KMS-11 (cell line): ENCODE measurements around the gene BZW2.

Experiments
- H2AFZ ChIP-seq: fragments of 200-600 bp; sonication (generic); 2 replicates; pipeline ENCODE4 v1.6.1; 2016; ENCODE audit warnings: antibody characterized with exemption, mixed run types, low read depth
- H3K27ac ChIP-seq: fragments of 200-600 bp; sonication (generic); 2 replicates; pipeline ENCODE4 v1.6.1; 2016; ENCODE audit warnings: mild to moderate bottlenecking, mixed run types
- H3K27me3 ChIP-seq: fragments of 200-600 bp; sonication (generic); 2 replicates; pipeline ENCODE4 v1.6.1; 2017; ENCODE audit warnings: mild to moderate bottlenecking, low read depth, mixed run types, moderate library complexity; ENCODE audit not compliant: insufficient read depth
- H3K36me3 ChIP-seq: fragments of 200-600 bp; sonication (generic); 2 replicates; pipeline ENCODE4 v1.6.1; 2017; ENCODE audit warnings: mild to moderate bottlenecking, mixed run types; ENCODE audit not compliant: insufficient read depth
- H3K4me1 ChIP-seq: fragments of 200-600 bp; sonication (generic); 2 replicates; pipeline ENCODE4 v1.6.1; 2016; ENCODE audit warnings: mild to moderate bottlenecking, low read depth, mixed run types; ENCODE audit not compliant: poor library complexity, severe bottlenecking
- H3K4me2 ChIP-seq: fragments of 200-600 bp; sonication (generic); 2 replicates; pipeline ENCODE4 v1.7.0; 2016; ENCODE audit warnings: mild to moderate bottlenecking, mixed run types
- H3K4me3 ChIP-seq: fragments of 200-600 bp; sonication (generic); IDR thresholded peaks from 2 replicates; pipeline ENCODE4 v1.6.1; 2017; ENCODE audit warnings: low read depth, low read length, mixed read lengths; ENCODE audit not compliant: insufficient read depth
- H3K79me2 ChIP-seq: fragments of 200-600 bp; sonication (generic); 2 replicates; pipeline ENCODE4 v1.6.1; 2016; ENCODE audit warnings: low read depth, mixed run types; ENCODE audit not compliant: insufficient read depth
- H3K9ac ChIP-seq: fragments of 200-600 bp; sonication (generic); 2 replicates; pipeline ENCODE4 v1.6.1; 2016; ENCODE audit warnings: mild to moderate bottlenecking, mixed run types
- H4K20me1 ChIP-seq: fragments of 200-600 bp; sonication (generic); 2 replicates; pipeline ENCODE4 v1.6.1; 2016; ENCODE audit warnings: mild to moderate bottlenecking, mixed run types; ENCODE audit not compliant: insufficient read depth
- TF ChIP-seq, protein P1 (sequence below): fragments of 200-600 bp; sonication (generic); conservative IDR thresholded peaks from 2 replicates; pipeline ENCODE4 v1.6.1; 2017; ENCODE audit warnings: low read depth, mild to moderate bottlenecking, antibody characterized with exemption, low read length, moderate library complexity, mixed read lengths

BZW2 gene

DNA sequence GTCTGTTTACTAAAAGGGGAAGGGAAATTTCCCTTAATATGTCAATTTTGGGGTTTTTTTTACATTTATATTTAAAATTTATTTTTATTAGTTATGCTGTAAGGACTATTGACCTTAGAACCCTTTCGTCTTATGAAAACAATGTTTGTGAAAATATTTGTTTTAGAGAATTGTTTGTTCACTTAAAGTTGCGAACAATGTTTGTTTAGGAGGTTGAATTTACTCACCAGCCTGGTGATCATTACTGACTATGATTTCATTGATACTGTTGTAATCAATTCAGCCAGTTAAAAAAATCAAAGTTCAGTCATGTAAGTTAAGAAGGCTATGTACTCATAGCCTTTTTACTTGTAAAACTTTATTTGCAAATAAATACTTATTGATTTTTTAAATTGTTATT, 80.2 kb downstream of the BZW2 start:
- no peaks in the 10 kb centered on the region for H3K79me2 ChIP-seq
- no peaks in the 10 kb centered on the region for H3K4me1 ChIP-seq
- H3K4me2 ChIP-seq, result no peak overlapping the region
- no peaks in the 10 kb centered on the region for H4K20me1 ChIP-seq
- H3K36me3 ChIP-seq, result no peaks in the 10 kb centered on the region
- no peak overlapping the region for H2AFZ ChIP-seq
- H3K27ac ChIP-seq, result no peak overlapping the region
- no peaks in the 10 kb centered on the region for H3K27me3 ChIP-seq
- no peak overlapping the region for H3K4me3 ChIP-seq
- TF ChIP-seq, protein P1, sequence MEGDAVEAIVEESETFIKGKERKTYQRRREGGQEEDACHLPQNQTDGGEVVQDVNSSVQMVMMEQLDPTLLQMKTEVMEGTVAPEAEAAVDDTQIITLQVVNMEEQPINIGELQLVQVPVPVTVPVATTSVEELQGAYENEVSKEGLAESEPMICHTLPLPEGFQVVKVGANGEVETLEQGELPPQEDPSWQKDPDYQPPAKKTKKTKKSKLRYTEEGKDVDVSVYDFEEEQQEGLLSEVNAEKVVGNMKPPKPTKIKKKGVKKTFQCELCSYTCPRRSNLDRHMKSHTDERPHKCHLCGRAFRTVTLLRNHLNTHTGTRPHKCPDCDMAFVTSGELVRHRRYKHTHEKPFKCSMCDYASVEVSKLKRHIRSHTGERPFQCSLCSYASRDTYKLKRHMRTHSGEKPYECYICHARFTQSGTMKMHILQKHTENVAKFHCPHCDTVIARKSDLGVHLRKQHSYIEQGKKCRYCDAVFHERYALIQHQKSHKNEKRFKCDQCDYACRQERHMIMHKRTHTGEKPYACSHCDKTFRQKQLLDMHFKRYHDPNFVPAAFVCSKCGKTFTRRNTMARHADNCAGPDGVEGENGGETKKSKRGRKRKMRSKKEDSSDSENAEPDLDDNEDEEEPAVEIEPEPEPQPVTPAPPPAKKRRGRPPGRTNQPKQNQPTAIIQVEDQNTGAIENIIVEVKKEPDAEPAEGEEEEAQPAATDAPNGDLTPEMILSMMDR, result no peak
- no peak overlapping the region for H3K9ac ChIP-seq

DNA sequence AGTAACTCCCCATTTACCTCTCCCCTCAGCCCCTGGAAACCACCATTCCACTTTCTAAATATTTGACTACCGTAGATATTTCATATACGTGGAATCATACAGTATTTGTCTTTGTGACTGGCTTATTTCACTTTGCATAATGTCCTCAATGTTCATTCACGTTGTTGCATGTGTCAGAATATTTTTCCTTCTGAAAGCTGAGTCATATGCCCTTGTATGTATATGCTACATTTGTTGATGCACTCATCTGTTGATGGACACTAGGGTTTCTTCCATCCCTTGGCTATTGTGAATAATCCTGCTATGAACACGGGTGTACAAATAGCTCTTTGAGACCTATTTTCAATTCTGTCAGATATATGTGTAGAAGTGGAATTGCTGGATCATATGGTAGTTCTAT, 81.8 kb downstream of the BZW2 start:
- H3K27ac ChIP-seq, result no peak overlapping the region
- no peaks in the 10 kb centered on the region for H4K20me1 ChIP-seq
- H3K4me2 ChIP-seq, result no peak overlapping the region
- no peak overlapping the region for H2AFZ ChIP-seq
- no peaks in the 10 kb centered on the region for H3K27me3 ChIP-seq
- no peaks in the 10 kb centered on the region for H3K79me2 ChIP-seq
- TF ChIP-seq, protein P1, result no peak
- H3K4me3 ChIP-seq, result no peak overlapping the region
- no peak overlapping the region for H3K9ac ChIP-seq
- no peaks in the 10 kb centered on the region for H3K4me1 ChIP-seq
- H3K36me3 ChIP-seq, result no peaks in the 10 kb centered on the region

DNA sequence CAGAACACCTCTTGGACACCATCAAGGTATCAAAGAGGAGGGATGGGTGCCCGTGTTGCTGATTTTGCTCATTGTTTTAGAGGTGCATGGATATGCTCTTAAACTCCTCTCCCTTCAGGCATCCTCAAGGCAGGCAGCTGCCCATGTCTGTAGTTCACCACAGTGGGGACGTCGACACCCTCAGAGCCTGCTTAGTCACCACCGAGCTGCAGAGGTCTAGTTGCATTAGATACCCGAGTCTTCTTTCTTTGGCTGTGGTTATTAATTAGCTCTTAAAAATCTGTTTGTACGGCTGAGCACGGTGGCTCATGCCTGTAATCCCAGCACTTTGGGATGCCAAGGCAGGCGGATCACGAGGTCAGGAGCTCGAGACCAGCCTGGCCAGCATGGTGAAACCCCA, 82.8 kb downstream of the BZW2 start:
- no peak overlapping the region for H3K4me3 ChIP-seq
- no peaks in the 10 kb centered on the region for H3K4me1 ChIP-seq
- H4K20me1 ChIP-seq, result no peaks in the 10 kb centered on the region
- H3K4me2 ChIP-seq, result no peak overlapping the region
- no peak overlapping the region for H3K27ac ChIP-seq
- TF ChIP-seq, protein P1, result no peak
- no peaks in the 10 kb centered on the region for H3K79me2 ChIP-seq
- H3K27me3 ChIP-seq, result no peaks in the 10 kb centered on the region
- H2AFZ ChIP-seq, result no peak overlapping the region
- H3K9ac ChIP-seq, result no peak overlapping the region
- no peaks in the 10 kb centered on the region for H3K36me3 ChIP-seq

DNA sequence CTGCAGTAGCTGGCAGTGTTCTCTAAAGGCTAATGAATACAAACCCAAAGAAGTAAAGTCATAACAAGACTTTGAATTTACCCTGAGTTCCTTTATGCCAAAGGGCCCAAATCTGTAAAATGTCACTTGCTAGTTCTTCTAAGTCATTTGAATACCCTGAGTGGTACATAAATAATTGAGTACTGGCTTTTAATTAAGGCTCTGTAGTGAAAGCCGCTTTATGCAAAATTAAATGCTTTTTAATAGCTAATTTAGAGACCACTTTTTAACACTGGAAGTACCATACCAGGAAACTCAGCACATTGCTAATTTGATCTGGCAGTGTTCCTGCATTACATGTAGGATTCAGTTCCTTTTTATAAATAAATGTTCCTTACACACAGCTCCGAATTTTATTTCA, 83.6 kb downstream of the BZW2 start:
- Histone ChIP-seq H4K20me1 (no peaks in the 10 kb centered on the region), H2AFZ (no peak overlapping the region), H3K4me2 (no peak overlapping the region), H3K4me3 (no peak overlapping the region), H3K27ac (no peak overlapping the region), H3K4me1 (no peaks in the 10 kb centered on the region), H3K9ac (no peak overlapping the region), H3K27me3 (no peaks in the 10 kb centered on the region), H3K79me2 (no peaks in the 10 kb centered on the region), H3K36me3 (no peaks in the 10 kb centered on the region)
- TF ChIP-seq, protein P1, result no peak

DNA sequence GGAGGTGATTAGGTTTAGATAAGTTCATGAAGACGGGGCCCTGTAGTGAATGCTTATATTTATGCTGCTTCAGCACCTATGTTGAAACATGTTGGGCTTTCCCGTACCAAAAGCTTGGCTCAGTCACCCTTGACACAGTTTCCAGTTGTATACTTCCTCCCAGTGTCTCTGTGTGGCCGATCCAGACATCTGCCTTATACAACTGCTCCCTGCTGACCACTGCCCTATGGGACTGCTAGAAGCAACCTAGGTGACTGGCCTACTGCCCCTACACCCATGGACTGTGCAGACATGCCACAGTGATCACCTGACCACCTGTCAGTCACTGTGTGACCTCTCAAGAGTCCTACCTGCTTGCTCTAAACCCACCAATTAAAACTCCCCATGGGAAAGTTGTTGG, 85.0 kb downstream of the BZW2 start:
- no peaks in the 10 kb centered on the region for H3K36me3 ChIP-seq

More for the DNA sequence above, 85.0 kb downstream of the BZW2 start:
- Histone ChIP-seq H3K27me3 (no peaks in the 10 kb centered on the region), H3K4me1 (no peaks in the 10 kb centered on the region), H3K79me2 (no peaks in the 10 kb centered on the region), H4K20me1 (no peaks in the 10 kb centered on the region), H3K4me2 (no peak overlapping the region), H3K4me3 (no peak overlapping the region), H3K27ac (no peak overlapping the region), H3K9ac (no peak overlapping the region), H2AFZ (no peak overlapping the region)
- TF ChIP-seq, protein P1, result no peak
